GM23338 (cell line): ENCODE measurements around the gene C1QA. TPM values are rescaled to one million over a fixed set of nuclear protein-coding genes. Genes with fewer than 3 reads are reported as not detected.

ENCODE experiments used
- ATAC-seq: fragments of 200-7000 bp; cut with Tn5 transposase; 3 replicates; pipeline ENCODE4 v1.9.1; 2020
- DNase-seq: peaks from one replicate; pipeline ENCODE4 v3.0.0-alpha.2; 2015; ENCODE audit warnings: low spot score
- H2AFZ ChIP-seq: fragments of 200-600 bp; sonication (generic); 2 replicates; pipeline ENCODE4 v1.8.0; 2016; ENCODE audit warnings: antibody characterized with exemption, mild to moderate bottlenecking, moderate library complexity
- H3F3A ChIP-seq: fragments of 200-600 bp; sonication (generic); replicated peaks from 2 replicates; pipeline ENCODE4 v1.8.0; 2017; ENCODE audit warnings: antibody characterized with exemption, mixed run types, low read depth
- H3K27ac ChIP-seq: fragments of 200-600 bp; sonication (generic); 2 replicates; pipeline ENCODE4 v1.6.1; 2016; ENCODE audit warnings: low read depth
- H3K27me3 ChIP-seq: fragments of 200-600 bp; sonication (generic); 2 replicates; pipeline ENCODE4 v1.8.0; 2016; ENCODE audit warnings: mild to moderate bottlenecking, mixed run types, moderate library complexity; ENCODE audit not compliant: insufficient read depth
- H3K36me3 ChIP-seq: fragments of 200-600 bp; sonication (generic); 2 replicates; pipeline ENCODE4 v1.8.0; 2016; ENCODE audit warnings: mild to moderate bottlenecking; ENCODE audit not compliant: insufficient read depth
- H3K4me1 ChIP-seq: fragments of 200-600 bp; sonication (generic); 2 replicates; pipeline ENCODE4 v1.8.0; 2016; ENCODE audit warnings: mild to moderate bottlenecking, moderate library complexity; ENCODE audit not compliant: insufficient read depth
- H3K4me2 ChIP-seq: fragments of 200-600 bp; sonication (generic); 2 replicates; pipeline ENCODE4 v1.7.1; 2017; ENCODE audit warnings: mixed run types
- H3K4me3 ChIP-seq: fragments of 200-600 bp; sonication (generic); 2 replicates; pipeline ENCODE4 v1.6.1; 2016; ENCODE audit warnings: mixed run types
- H3K79me2 ChIP-seq: fragments of 200-600 bp; sonication (generic); replicated peaks from 2 replicates; pipeline ENCODE4 v1.8.0; 2017; ENCODE audit warnings: mild to moderate bottlenecking; ENCODE audit not compliant: insufficient read depth
- H3K9me2 ChIP-seq: fragments of 200-600 bp; sonication (generic); 2 replicates; pipeline ENCODE4 v1.8.0; 2017; ENCODE audit not compliant: insufficient read depth
- H4K20me1 ChIP-seq: fragments of 200-600 bp; sonication (generic); replicated peaks from 2 replicates; pipeline ENCODE4 v1.8.0; 2017; ENCODE audit warnings: mild to moderate bottlenecking; ENCODE audit not compliant: insufficient read depth
- H3K27ac Mint-ChIP-seq: 2 replicates; pipeline ENCODE4 v1.8.0; 2020; ENCODE audit warnings: inconsistent platforms, mild to moderate bottlenecking, moderate library complexity, mixed read lengths
- H3K27me3 Mint-ChIP-seq: 3 replicates; pipeline ENCODE4 v1.8.0; 2022; ENCODE audit warnings: low read depth, mild to moderate bottlenecking, moderate library complexity, mixed read lengths, inconsistent platforms; ENCODE audit not compliant: insufficient read depth, poor library complexity
- H3K36me3 Mint-ChIP-seq: 3 replicates; pipeline ENCODE4 v1.8.0; 2021; ENCODE audit warnings: low read depth, mild to moderate bottlenecking, inconsistent platforms, moderate library complexity, mixed read lengths
- H3K4me1 Mint-ChIP-seq: 3 replicates; pipeline ENCODE4 v1.8.0; 2020; ENCODE audit warnings: mild to moderate bottlenecking, inconsistent platforms, mixed read lengths
- H3K4me3 Mint-ChIP-seq: 3 replicates; pipeline ENCODE4 v1.8.0; 2021; ENCODE audit warnings: moderate library complexity, mild to moderate bottlenecking, inconsistent platforms, mixed read lengths
- H3K9me3 Mint-ChIP-seq: 3 replicates; pipeline ENCODE4 v1.8.0; 2020; ENCODE audit warnings: moderate library complexity, mild to moderate bottlenecking, inconsistent platforms, mixed read lengths
- CREB1 ChIP-seq: fragments of 250-450 bp; sonication (Bioruptor Pico); IDR thresholded peaks from 2 replicates; pipeline ENCODE4 v1.5.0; 2020; ENCODE audit warnings: low read depth, mild to moderate bottlenecking, moderate library complexity
- CTCF ChIP-seq, 2 experiments: fragments of 200-600 bp in 1 of 2; sonication (generic) in 1 of 2; conservative IDR thresholded peaks; 2 replicates each; pipeline versions ENCODE4 v1.5.1 to v1.6.1; 2016 to 2017; ENCODE audit warnings: antibody characterized with exemption in 2 of 2, low read depth in 2 of 2, mild to moderate bottlenecking in 2 of 2, moderate library complexity in 1 of 2
- EZH2 ChIP-seq: fragments of 200-600 bp; sonication (generic); IDR thresholded peaks from one replicate; pipeline ENCODE4 v1.8.0; 2017; ENCODE audit warnings: antibody characterized with exemption, mild to moderate bottlenecking, low read depth; ENCODE audit not compliant: unreplicated experiment
- JUNB ChIP-seq: IDR thresholded peaks from one replicate; pipeline ENCODE4 v1.6.1; 2016; ENCODE audit warnings: antibody characterized with exemption; ENCODE audit not compliant: unreplicated experiment
- POLR2AphosphoS5 ChIP-seq: IDR thresholded peaks from 2 replicates; pipeline ENCODE4 v1.6.1; 2016; ENCODE audit warnings: antibody characterized with exemption, low read depth
- REST ChIP-seq: IDR thresholded peaks from one replicate; pipeline ENCODE4 v1.6.1; 2018; ENCODE audit warnings: antibody characterized with exemption; ENCODE audit not compliant: unreplicated experiment
- STAT1 ChIP-seq: IDR thresholded peaks from one replicate; pipeline ENCODE4 v1.6.1; 2016; ENCODE audit warnings: antibody characterized with exemption; ENCODE audit not compliant: unreplicated experiment
- ZNF331 ChIP-seq: fragments of 250-450 bp; sonication (Bioruptor Pico); IDR thresholded peaks from 2 replicates; pipeline ENCODE4 v1.5.0; 2020; ENCODE audit warnings: low read depth, mild to moderate bottlenecking, moderate library complexity
- ZNF462 ChIP-seq: fragments of 250-450 bp; sonication (Bioruptor Pico); IDR thresholded peaks from 2 replicates; pipeline ENCODE4 v1.5.0; 2020; ENCODE audit warnings: mild to moderate bottlenecking, moderate library complexity
- polyA plus RNA-seq: library from polyadenylated mRNA; unstranded; fragments of >200 nt; fragmentation: Nextera tagmentation; extraction: Ambion mirVana; gene quantifications from 2 replicates; pipeline ENCODE4 v1.2.1, GENCODE V29; 2016
- total RNA-seq: library from RNA; depleted of rRNA; stranded (reverse); fragments of >200 nt; shearing (Covaris generic); gene quantifications from 2 replicates; pipeline ENCODE4 v1.2.3, GENCODE V29; 2014

C1QA gene
- total and polyA plus RNA-seq, 2 experiments from 2014 or later, result not detected

GRCh38 chr1:22613951-22614350, 22.5 kb upstream of the C1QA start:
- ATAC-seq (no peak), DNase-seq (no peak)
- Histone ChIP-seq H3K79me2 (no peaks in the 10 kb centered on the region), H3K9me2 (no peaks in the 10 kb centered on the region), H3F3A (no peaks in the 10 kb centered on the region), H4K20me1 (0 out of 2 replicates have a peak, but pooled peaks cover 3% of the 10 kb centered on the region), H2AFZ (no peak overlapping the region), H3K27me3 (no peaks in the 10 kb centered on the region), H3K27ac (no peak overlapping the region), H3K4me2 (no peak overlapping the region), H3K36me3 (no peaks in the 10 kb centered on the region), H3K4me3 (no peak overlapping the region), H3K4me1 (0 out of 2 replicates have a peak, but pooled peaks cover 6% of the 10 kb centered on the region)
- TF ChIP-seq POLR2AphosphoS5 (no peak), STAT1 (no peak), EZH2 (no peak), JUNB (no peak), ZNF331 (CRISPR knock-in tag) (no peak), CTCF (conservative IDR thresholded peaks at IDR 0.05; ENCODE audit: low read depth in 2 of 2) (no peak), REST (no peak), ZNF462 (CRISPR knock-in tag) (no peak), CREB1 (CRISPR knock-in tag) (no peak)
- Mint-ChIP-seq H3K27me3 (peaks cover 18% of the 10 kb centered on the region), H3K4me3 (no peak overlapping the region), H3K36me3 (no peaks in the 10 kb centered on the region), H3K4me1 (peaks cover 23% of the 10 kb centered on the region), H3K27ac (no peak overlapping the region), H3K9me3 (no peaks in the 10 kb centered on the region; the same call in 2 of the 3 replicates)
